ENCODE results near the gene SCUBE3. TPM values are rescaled to one million over a fixed set of nuclear protein-coding genes. Genes with fewer than 3 reads are reported as not detected.

Gene SCUBE3
- total and polyA plus RNA-seq, 2 of the 8 experiments (the other 6 are each of a cell fraction or from before 2014, with no cell fraction given) = 0.80 to 1.0 TPM

DNA sequence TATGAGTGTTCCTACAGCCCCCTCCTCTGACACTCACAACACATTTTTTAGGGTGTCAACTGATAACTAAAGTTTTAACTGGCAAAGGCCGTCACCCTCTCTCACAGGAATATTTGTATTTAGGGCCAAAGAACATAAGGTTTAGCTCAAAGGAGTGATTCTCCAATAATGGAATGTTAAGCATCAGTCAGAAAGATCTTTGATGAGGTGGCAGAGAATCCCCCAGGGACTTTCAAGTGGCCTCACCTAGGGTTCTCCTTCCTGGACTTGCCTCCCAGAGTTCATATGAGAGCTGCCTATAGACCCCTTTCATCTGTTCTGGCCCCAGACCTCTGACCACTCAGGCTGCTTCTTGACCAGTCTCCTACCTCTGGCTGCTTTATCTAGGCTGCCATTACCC lies 7.4 kb upstream of the SCUBE3 start (continued):
- TF ChIP-seq, protein P1, sequence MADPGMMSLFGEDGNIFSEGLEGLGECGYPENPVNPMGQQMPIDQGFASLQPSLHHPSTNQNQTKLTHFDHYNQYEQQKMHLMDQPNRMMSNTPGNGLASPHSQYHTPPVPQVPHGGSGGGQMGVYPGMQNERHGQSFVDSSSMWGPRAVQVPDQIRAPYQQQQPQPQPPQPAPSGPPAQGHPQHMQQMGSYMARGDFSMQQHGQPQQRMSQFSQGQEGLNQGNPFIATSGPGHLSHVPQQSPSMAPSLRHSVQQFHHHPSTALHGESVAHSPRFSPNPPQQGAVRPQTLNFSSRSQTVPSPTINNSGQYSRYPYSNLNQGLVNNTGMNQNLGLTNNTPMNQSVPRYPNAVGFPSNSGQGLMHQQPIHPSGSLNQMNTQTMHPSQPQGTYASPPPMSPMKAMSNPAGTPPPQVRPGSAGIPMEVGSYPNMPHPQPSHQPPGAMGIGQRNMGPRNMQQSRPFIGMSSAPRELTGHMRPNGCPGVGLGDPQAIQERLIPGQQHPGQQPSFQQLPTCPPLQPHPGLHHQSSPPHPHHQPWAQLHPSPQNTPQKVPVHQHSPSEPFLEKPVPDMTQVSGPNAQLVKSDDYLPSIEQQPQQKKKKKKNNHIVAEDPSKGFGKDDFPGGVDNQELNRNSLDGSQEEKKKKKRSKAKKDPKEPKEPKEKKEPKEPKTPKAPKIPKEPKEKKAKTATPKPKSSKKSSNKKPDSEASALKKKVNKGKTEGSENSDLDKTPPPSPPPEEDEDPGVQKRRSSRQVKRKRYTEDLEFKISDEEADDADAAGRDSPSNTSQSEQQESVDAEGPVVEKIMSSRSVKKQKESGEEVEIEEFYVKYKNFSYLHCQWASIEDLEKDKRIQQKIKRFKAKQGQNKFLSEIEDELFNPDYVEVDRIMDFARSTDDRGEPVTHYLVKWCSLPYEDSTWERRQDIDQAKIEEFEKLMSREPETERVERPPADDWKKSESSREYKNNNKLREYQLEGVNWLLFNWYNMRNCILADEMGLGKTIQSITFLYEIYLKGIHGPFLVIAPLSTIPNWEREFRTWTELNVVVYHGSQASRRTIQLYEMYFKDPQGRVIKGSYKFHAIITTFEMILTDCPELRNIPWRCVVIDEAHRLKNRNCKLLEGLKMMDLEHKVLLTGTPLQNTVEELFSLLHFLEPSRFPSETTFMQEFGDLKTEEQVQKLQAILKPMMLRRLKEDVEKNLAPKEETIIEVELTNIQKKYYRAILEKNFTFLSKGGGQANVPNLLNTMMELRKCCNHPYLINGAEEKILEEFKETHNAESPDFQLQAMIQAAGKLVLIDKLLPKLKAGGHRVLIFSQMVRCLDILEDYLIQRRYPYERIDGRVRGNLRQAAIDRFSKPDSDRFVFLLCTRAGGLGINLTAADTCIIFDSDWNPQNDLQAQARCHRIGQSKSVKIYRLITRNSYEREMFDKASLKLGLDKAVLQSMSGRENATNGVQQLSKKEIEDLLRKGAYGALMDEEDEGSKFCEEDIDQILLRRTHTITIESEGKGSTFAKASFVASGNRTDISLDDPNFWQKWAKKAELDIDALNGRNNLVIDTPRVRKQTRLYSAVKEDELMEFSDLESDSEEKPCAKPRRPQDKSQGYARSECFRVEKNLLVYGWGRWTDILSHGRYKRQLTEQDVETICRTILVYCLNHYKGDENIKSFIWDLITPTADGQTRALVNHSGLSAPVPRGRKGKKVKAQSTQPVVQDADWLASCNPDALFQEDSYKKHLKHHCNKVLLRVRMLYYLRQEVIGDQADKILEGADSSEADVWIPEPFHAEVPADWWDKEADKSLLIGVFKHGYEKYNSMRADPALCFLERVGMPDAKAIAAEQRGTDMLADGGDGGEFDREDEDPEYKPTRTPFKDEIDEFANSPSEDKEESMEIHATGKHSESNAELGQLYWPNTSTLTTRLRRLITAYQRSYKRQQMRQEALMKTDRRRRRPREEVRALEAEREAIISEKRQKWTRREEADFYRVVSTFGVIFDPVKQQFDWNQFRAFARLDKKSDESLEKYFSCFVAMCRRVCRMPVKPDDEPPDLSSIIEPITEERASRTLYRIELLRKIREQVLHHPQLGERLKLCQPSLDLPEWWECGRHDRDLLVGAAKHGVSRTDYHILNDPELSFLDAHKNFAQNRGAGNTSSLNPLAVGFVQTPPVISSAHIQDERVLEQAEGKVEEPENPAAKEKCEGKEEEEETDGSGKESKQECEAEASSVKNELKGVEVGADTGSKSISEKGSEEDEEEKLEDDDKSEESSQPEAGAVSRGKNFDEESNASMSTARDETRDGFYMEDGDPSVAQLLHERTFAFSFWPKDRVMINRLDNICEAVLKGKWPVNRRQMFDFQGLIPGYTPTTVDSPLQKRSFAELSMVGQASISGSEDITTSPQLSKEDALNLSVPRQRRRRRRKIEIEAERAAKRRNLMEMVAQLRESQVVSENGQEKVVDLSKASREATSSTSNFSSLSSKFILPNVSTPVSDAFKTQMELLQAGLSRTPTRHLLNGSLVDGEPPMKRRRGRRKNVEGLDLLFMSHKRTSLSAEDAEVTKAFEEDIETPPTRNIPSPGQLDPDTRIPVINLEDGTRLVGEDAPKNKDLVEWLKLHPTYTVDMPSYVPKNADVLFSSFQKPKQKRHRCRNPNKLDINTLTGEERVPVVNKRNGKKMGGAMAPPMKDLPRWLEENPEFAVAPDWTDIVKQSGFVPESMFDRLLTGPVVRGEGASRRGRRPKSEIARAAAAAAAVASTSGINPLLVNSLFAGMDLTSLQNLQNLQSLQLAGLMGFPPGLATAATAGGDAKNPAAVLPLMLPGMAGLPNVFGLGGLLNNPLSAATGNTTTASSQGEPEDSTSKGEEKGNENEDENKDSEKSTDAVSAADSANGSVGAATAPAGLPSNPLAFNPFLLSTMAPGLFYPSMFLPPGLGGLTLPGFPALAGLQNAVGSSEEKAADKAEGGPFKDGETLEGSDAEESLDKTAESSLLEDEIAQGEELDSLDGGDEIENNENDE (IDR thresholded peaks at IDR 0.05; ENCODE audit: insufficient replicate concordance, low read length) = no peak

Data from H1 (cell line).